ENCODE data around the gene HAUS7. TPM values are rescaled to one million over a fixed set of nuclear protein-coding genes. Genes with fewer than 3 reads are reported as not detected.

HAUS7 gene
- total RNA-seq, 1 experiment from 2014 or later: 28.9 TPM

- Histone ChIP-seq H3K27me3 (ENCODE audit: insufficient read depth, low read length) (no peaks in the 10 kb centered on the region), H3K9me3 (ENCODE audit: control insufficient read depth in 1 of 2, insufficient read depth in 1 of 2, low read depth in 1 of 2, low read length in 2 of 2) (no peaks in the 10 kb centered on the region), H4K20me1 (ENCODE audit: insufficient read depth) (no peaks in the 10 kb centered on the region), H3K4me2 (ENCODE audit: low read length) (no peak overlapping the region), H3K9me2 (ENCODE audit: insufficient read depth) (no peaks in the 10 kb centered on the region), H3K9ac (ENCODE audit: low read length) (no peak overlapping the region), H2AFZ (ENCODE audit: low read depth, low read length, poor library complexity, severe bottlenecking) (no peak overlapping the region), H3K79me2 (ENCODE audit: insufficient read depth, low read length) (no peaks in the 10 kb centered on the region), H3K4me1 (ENCODE audit: control insufficient read depth in 1 of 2, insufficient read depth in 2 of 2, low read length in 2 of 2) (no peaks in the 10 kb centered on the region), H3K27ac (ENCODE audit: low read depth, low read length) (no peak overlapping the region), H3K36me3 (ENCODE audit: control insufficient read depth in 1 of 2, insufficient read depth in 2 of 2, low read length in 2 of 2) (0 out of 4 replicates have a peak, but pooled peaks cover 0 to 1% of the 10 kb centered on the region in 2 experiments), H3K4me3 (replicated peaks in 1 of 2; ENCODE audit: low read depth in 1 of 2, low read length in 2 of 2) (no peak overlapping the region)
- TF ChIP-seq CEBPB (IDR thresholded peaks at IDR 0.05; ENCODE audit: low read depth): no peak
- BruUV-seq (replicated peaks): no TSS peak
- intact Hi-C loops (cut with micrococcal nuclease): no loop called here
- POLR2A ChIA-PET: no interaction called here
- CTCF ChIA-PET: no interaction called here
- ATAC-seq (no peak), DNase-seq (ENCODE audit: low read depth, low spot score) (no peak)
- RAD21 ChIA-PET (ENCODE audit: low non-redundant PET in 1 of 2, low total read pairs in 2 of 2, uncharacterized antibody in 2 of 2, unreplicated experiment in 2 of 2): no interaction called here
Observed at GRCh38 chrX:153454901-153455550, 15.3 kb downstream of the HAUS7 start.

GRCh38 chrX:153450949-153451277, 19.5 kb downstream of the HAUS7 start:
- Histone ChIP-seq H3K4me2 (ENCODE audit: low read length) (no peak overlapping the region), H3K79me2 (ENCODE audit: insufficient read depth, low read length) (no peaks in the 10 kb centered on the region), H3K36me3 (ENCODE audit: control insufficient read depth in 1 of 2, insufficient read depth in 2 of 2, low read length in 2 of 2) (no peaks in the 10 kb centered on the region), H3K9me3 (ENCODE audit: control insufficient read depth in 1 of 2, insufficient read depth in 1 of 2, low read depth in 1 of 2, low read length in 2 of 2) (no peaks in the 10 kb centered on the region), H3K4me1 (ENCODE audit: control insufficient read depth in 1 of 2, insufficient read depth in 2 of 2, low read length in 2 of 2) (no peaks in the 10 kb centered on the region), H3K4me3 (replicated peaks in 1 of 2; ENCODE audit: low read depth in 1 of 2, low read length in 2 of 2) (no peak overlapping the region), H2AFZ (ENCODE audit: low read depth, low read length, poor library complexity, severe bottlenecking) (no peak overlapping the region), H3K27ac (ENCODE audit: low read depth, low read length) (no peak overlapping the region), H3K9me2 (ENCODE audit: insufficient read depth) (no peaks in the 10 kb centered on the region), H4K20me1 (ENCODE audit: insufficient read depth) (no peaks in the 10 kb centered on the region), H3K27me3 (ENCODE audit: insufficient read depth, low read length) (no peaks in the 10 kb centered on the region), H3K9ac (ENCODE audit: low read length) (no peak overlapping the region)
- no TSS peak for BruUV-seq (replicated peaks)
- DNase-seq (ENCODE audit: low read depth, low spot score) (no peak), ATAC-seq (no peak)
- intact Hi-C loops (cut with micrococcal nuclease): no loop called here
- ChIA-PET RAD21 (ENCODE audit: low non-redundant PET in 1 of 2, low total read pairs in 2 of 2, uncharacterized antibody in 2 of 2, unreplicated experiment in 2 of 2) (no interaction called here), POLR2A (no interaction called here), CTCF (no interaction called here)
- TF ChIP-seq EGR1 (IDR thresholded peaks at IDR 0.05; ENCODE audit: low read depth) (no peak), RAD21 (IDR thresholded peaks at IDR 0.05; ENCODE audit: low read depth) (no peak), SRF (IDR thresholded peaks at IDR 0.05; ENCODE audit: low read depth) (no peak), REST (IDR thresholded peaks at IDR 0.05; ENCODE audit: low read depth) (no peak), POLR2AphosphoS5 (IDR thresholded peaks at IDR 0.05; ENCODE audit: low read depth, low read length) (no peak), JUND (IDR thresholded peaks at IDR 0.05) (no peak), CEBPB (IDR thresholded peaks at IDR 0.05; ENCODE audit: low read depth) (no peak), ZNF274 (IDR thresholded peaks at IDR 0.05; ENCODE audit: low read depth, low read length) (no peak), EZH2phosphoT487 (IDR thresholded peaks at IDR 0.05; ENCODE audit: borderline replicate concordance) (no peak)

All from HCT116 (cell line).